CD4-positive, alpha-beta T cell treated with Interleukin-21 for 1 hour (primary cell): Measurements from ENCODE around the gene IER3.

Experiments
- DNase-seq: peaks from one replicate; pipeline ENCODE4 v3.0.0-alpha.2; 2020

The IER3 gene, protein sequence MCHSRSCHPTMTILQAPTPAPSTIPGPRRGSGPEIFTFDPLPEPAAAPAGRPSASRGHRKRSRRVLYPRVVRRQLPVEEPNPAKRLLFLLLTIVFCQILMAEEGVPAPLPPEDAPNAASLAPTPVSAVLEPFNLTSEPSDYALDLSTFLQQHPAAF

DNA sequence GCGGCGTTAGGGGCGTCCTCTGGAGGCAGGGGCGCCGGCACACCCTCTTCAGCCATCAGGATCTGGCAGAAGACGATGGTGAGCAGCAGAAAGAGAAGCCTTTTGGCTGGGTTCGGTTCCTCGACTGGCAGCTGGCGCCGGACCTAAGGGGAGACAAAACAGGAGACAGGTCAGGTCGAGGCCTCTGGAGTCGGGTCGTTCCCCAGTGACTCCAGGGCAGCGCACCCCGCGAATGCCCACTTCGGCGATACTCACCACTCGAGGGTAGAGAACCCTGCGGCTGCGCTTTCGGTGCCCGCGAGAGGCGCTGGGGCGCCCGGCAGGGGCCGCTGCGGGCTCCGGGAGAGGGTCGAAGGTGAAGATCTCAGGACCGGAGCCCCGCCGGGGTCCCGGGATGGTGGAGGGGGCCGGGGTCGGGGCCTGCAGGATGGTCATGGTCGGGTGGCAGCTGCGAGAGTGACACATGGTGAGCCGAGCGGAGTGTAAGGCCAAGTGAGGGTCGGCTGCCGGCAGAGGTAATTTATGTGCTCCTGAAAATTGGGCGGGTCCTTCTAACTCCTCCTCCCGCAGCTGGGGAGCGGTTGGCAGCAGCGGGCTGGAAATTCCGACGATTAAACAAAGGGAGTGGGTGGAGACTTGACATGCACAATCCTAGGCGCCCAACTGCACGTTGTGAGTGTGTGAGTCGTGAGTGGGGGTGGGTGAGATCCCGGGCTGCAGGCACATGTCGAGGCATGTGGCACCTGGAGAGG, at the start of gene IER3:
Gene IER3 (minus strand): TSS at position 494 of the 752 bp plus-strand sequence. CDS start 29 bp downstream, at position 465.
- peak; percentile 86 for DNase-seq

GRCh38 chr6:30793521-30794194, 49.3 kb upstream of the IER3 start:
- peak; percentile 57 for DNase-seq

DNA sequence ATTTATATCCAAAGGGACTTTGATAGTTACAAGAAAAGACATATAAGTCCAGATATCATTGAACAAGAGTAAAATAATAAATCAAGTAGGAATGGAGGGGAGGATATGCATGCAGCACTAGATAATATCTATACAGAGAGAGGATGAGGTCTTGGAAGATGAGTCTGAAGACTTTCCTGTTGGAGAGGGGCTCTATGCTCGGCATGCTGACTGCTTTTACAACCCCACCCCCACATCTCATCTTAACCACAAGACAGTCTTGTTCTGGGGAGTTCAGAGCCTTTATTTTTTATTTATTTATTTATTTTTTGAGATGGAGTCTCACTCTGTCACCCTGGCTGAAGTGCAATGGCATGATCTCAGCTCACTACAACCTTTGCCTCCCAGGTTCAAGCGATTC, 48.4 kb upstream of the IER3 start:
- DNase-seq, result no peak

- DNase-seq, result no peak
These were observed 46.5 kb upstream of the IER3 start for GRCh38 chr6:30790724-30791383.

- no peak for DNase-seq
These were observed 45.3 kb upstream of the IER3 start for GRCh38 chr6:30789606-30790005.

DNA sequence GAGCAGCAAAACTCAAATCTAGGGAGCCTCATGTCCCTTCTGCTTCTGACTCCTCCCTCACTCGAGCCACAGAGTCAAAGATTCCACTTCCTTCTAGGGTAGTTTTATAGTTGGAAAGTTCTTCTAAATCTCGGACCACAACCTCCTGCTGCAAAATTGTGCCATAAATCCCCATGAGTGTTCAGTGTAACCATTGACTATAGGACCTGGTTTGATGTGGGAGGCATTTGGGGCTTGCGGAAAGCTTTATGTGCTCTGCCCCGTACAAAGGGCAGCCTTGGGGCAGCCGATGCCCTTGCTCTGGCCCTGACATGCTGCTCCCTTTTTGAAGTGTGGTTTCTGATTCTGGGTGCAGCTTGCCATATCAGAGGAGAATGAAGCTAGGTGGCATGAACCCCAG, 43.6 kb upstream of the IER3 start:
- DNase-seq, result peak; percentile 17

- DNase-seq, result no peak
These were observed 38.2 kb upstream of the IER3 start for GRCh38 chr6:30782425-30783014.

GRCh38 chr6:30781743-30782424, 37.5 kb upstream of the IER3 start:
- DNase-seq, result peak; percentile 50

DNA sequence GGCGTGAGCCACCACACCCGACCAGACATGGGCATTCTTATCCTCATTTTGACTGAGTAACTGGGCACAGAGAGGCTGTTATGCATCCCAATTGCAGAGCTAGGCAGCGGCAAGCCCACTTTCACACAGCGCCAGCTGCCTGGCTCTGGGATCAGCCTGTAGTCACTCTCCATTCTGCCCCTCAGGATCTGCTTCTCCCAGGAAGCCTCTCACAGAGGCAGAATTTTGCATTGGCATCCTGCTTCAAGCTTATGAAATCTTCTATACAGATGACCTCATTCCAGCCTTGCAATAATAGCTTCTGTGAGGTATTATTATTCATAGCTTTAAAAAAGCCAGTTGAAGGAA, 37.0 kb upstream of the IER3 start:
- no peak for DNase-seq

DNA sequence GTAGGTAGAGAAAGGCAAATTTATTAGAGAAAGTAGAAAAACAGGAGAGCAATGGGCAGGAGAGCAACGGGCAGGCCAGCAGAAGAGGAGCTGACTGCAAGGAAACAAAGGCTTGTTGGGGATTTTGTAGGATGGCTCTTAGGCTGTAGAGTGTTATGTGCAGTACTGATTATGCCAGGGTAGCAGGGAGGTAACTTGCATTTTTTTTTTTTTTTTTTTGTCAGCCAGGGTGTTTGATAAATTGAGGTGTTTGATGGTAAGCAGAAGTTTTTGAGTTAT, 36.2 kb upstream of the IER3 start:
- no peak for DNase-seq

- no peak for DNase-seq
These were observed 35.7 kb upstream of the IER3 start for GRCh38 chr6:30779850-30780641.

DNA sequence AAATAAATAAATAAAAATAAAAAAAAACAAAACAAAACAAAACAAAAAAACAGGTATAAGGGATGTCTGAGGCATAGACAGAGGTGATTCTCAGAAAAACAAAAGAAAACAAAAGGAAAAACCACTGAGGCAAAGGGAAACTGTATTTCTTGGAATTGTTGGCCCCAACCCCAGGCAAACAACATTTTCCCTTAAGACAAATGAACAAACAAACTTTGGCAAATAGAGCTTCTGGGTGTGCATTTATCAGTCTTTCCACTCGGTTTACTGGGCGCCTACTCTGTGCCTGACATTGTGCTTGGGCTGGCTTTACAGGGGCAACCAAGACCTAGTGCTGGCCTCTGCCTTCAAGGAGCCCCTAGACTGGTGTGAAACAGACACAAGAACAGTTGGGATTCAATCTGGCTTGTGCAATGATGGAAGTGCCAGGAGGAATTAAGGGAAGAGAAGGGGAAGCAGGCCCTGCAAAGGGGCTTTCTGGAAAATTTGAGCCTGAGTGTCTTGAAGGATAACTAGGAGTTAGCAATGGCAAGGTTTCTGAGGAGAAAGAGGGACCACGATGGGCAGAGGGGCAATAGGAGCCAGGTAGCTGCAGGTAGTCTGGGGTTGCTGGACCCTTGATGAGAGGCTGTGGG, 33.8 kb upstream of the IER3 start:
- no peak for DNase-seq

GRCh38 chr6:30777155-30777485, 32.8 kb upstream of the IER3 start:
- no peak for DNase-seq

DNA sequence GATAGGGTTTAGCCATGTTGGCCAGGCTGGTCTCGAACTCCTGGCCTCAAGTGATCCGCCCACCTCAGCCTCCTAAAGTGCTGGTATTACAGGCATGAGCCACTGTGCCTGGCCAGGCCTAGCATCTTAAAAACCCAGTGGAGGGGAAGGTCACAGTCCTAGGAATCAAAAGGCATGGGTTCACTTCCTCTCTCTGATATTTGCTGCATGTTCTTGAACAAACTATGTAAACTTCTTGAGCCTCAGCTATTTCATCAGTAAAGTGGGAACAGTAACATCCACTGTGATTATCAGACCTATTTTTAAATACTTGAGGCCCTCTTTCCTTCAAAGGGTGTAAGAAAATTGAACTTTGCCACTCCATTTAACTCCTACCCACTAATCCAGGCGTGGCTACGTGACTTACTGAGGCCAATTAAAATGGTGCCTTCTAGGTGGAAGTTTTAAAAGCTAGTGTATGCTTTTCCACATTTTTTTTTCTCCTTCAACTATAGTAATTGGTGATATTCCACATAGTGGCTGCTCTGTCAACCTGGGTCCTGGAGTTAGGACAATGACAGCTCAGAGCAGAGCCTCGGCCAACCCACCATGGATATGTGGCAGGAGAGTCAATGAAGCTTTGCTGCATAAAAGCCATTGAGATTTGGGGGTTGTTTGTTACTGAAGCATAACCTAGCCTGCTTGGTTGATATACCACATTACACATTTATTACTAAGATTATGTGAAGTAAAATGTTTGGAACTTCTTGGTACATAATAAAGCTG, 32.2 kb upstream of the IER3 start:
- no peak for DNase-seq

- DNase-seq, result no peak
These were observed 30.8 kb upstream of the IER3 start for GRCh38 chr6:30775104-30775503.

- no peak for DNase-seq
These were observed 30.4 kb upstream of the IER3 start for GRCh38 chr6:30774701-30775100.

GRCh38 chr6:30770592-30770991, 26.2 kb upstream of the IER3 start:
- no peak for DNase-seq

- DNase-seq, result no peak
These were observed 25.6 kb upstream of the IER3 start for GRCh38 chr6:30769853-30770524.

DNA sequence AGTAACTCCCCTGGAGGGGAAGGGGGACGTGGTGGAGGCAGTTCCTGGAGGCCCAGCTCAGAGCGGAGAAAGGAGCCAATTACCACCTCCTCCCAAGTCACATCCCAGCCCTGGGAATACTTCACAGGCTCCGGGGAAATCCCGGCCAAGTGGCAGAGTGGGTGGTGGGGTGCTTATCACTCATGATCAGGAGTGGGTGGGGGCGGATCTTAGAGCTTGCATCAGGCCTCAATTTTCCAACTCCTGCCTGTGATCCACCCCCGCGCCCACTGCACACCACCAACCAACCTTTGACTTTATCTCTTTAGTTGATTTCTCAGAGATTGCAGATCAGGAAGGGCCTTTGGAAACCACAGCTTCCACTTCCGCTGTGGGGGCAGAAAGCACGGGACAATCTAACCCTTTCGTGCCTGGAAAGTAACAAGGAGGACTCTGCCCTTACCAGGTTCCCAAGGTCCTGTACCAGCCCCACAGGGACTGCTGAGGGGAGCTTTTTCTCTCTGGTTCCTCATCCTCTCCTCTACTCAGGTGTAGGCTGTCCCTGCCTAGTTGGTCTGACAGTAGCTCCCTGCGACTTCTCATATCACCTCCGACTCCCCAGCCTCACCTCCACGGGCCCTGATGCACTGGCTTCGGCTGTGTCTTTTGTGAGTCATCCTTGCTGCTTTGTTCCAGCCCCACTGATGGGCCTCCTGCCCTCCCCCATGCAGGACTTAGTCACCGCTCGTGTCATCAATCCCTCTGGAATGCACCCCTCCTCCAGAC, 24.9 kb upstream of the IER3 start:
- DNase-seq, result peak; percentile 48

- no peak for DNase-seq
These were observed 24.3 kb upstream of the IER3 start for GRCh38 chr6:30768634-30769087.
